ENCODE data around the gene N4BP3.

The N4BP3 gene

GRCh38 chr5:178103612-178104011 lies 9.7 kb upstream of the N4BP3 start:
- no peak for DNase-seq (ENCODE audit: low read depth in 3 of 3, low spot score in 1 of 3)

- DNase-seq (ENCODE audit: low read depth in 3 of 3, low spot score in 1 of 3), result no peak
Measured at GRCh38 chr5:178104492-178104891, 8.8 kb upstream of the N4BP3 start.

GRCh38 chr5:178106086-178106485 lies 7.2 kb upstream of the N4BP3 start:
- no peak for DNase-seq (ENCODE audit: low read depth in 3 of 3, low spot score in 1 of 3)

GRCh38 chr5:178106556-178107239 lies 6.6 kb upstream of the N4BP3 start:
- DNase-seq (ENCODE audit: low read depth in 3 of 3, low spot score in 1 of 3), result no peak

- DNase-seq (ENCODE audit: low read depth in 3 of 3, low spot score in 1 of 3), result no peak
Measured at GRCh38 chr5:178107756-178108310, 5.5 kb upstream of the N4BP3 start.

- no peak for DNase-seq (ENCODE audit: low read depth in 3 of 3, low spot score in 1 of 3)
Measured at GRCh38 chr5:178108446-178108845, 4.9 kb upstream of the N4BP3 start.

- DNase-seq (ENCODE audit: low read depth in 3 of 3, low spot score in 1 of 3), result no peak
Measured at GRCh38 chr5:178108966-178109365, 4.4 kb upstream of the N4BP3 start.

- no peak for DNase-seq (ENCODE audit: low read depth in 3 of 3, low spot score in 1 of 3)
Measured at GRCh38 chr5:178110511-178110910, 2.8 kb upstream of the N4BP3 start.

GRCh38 chr5:178111925-178112324 lies 1.4 kb upstream of the N4BP3 start:
- DNase-seq (ENCODE audit: low read depth in 3 of 3, low spot score in 1 of 3), result no peak

- no peak for DNase-seq (ENCODE audit: low read depth in 3 of 3, low spot score in 1 of 3)
Measured at GRCh38 chr5:178112545-178112944, 787 bp upstream of the N4BP3 start.

GRCh38 chr5:178113841-178114324 lies 551 bp downstream of the N4BP3 start:
- DNase-seq (ENCODE audit: low read depth in 3 of 3, low spot score in 1 of 3), result no peak

GRCh38 chr5:178114325-178115135 lies 1.2 kb downstream of the N4BP3 start:
- DNase-seq (ENCODE audit: low read depth in 3 of 3, low spot score in 1 of 3), result peak in 1 of 3 donors; percentile 20

GRCh38 chr5:178115136-178115813 lies 1.9 kb downstream of the N4BP3 start:
- DNase-seq (ENCODE audit: low read depth in 3 of 3, low spot score in 1 of 3), result no peak

- DNase-seq (ENCODE audit: low read depth in 3 of 3, low spot score in 1 of 3), result no peak
Measured at GRCh38 chr5:178115814-178116142, 2.4 kb downstream of the N4BP3 start.

- peak; percentile 25 to 57 (median 37) for DNase-seq (ENCODE audit: low read depth in 3 of 3, low spot score in 1 of 3)
Measured at GRCh38 chr5:178116143-178116885, 3.0 kb downstream of the N4BP3 start.

GRCh38 chr5:178117923-178118701 lies 4.8 kb downstream of the N4BP3 start:
- no peak for DNase-seq (ENCODE audit: low read depth in 3 of 3, low spot score in 1 of 3)

GRCh38 chr5:178119915-178120606 lies 6.7 kb downstream of the N4BP3 start:
- DNase-seq (ENCODE audit: low read depth in 3 of 3, low spot score in 1 of 3), result no peak

- peak; percentile 56 to 80 (median 74) for DNase-seq (ENCODE audit: low read depth in 3 of 3, low spot score in 1 of 3)
Measured at GRCh38 chr5:178120607-178121357, 7.5 kb downstream of the N4BP3 start.

Measured in stimulated activated CD4-positive, alpha-beta T cell treated with anti-CD3 and anti-CD28 coated beads, TNF-alpha, amount 100 ng/mL, for 1 hour (primary cell).